HepG2 (cell line): Measurements from ENCODE around the gene CARD19. TPM values are rescaled to one million over a fixed set of nuclear protein-coding genes. Genes with fewer than 3 reads are reported as not detected.

ENCODE experiments used
- ATAC-seq: fragments of 200-7000 bp; cut with Tn5 transposase; 3 replicates; pipeline ENCODE4 v1.9.1; 2020; ENCODE audit warnings: mild to moderate bottlenecking, moderate library complexity
- BruUV-seq: library from RNA; stranded (reverse); fragments of 400-500 nt; replicated peaks from 2 replicates; lab custom pipeline; 2021; lab: Mats Ljungman, UMichigan
- CTCF ChIA-PET: fragments of 300-600 bp; formaldehyde crosslinking; extraction: SDS; loops from one replicate; lab custom pipeline; 2021; ENCODE audit warnings: low total read pairs, inconsistent platforms, low intra/inter-chr PET ratio; lab: Yijun Ruan, JAX
- POLR2A ChIA-PET: fragments of 350-600 bp; sonication (Branson Sonifier 250); formaldehyde crosslinking; loops from one replicate; lab custom pipeline; 2020; ENCODE audit warnings: antibody characterized with exemption, inconsistent platforms; lab: Yijun Ruan, JAX
- DNase-seq: peaks from one replicate; pipeline ENCODE4 v3.0.0-alpha.2; 2015; ENCODE audit warnings: low spot score
- FAIRE-seq: peaks from 3 replicates; lab custom pipeline; 2011; peaks lifted over from hg19 to GRCh38; lab: Jason Lieb, UNC
- H2AFZ ChIP-seq: one replicate; pipeline ENCODE4 v1.6.1; 2011; ENCODE audit warnings: low read length, inconsistent platforms
- H3K27ac ChIP-seq: fragments of 300-600 bp; 3 replicates; pipeline ENCODE4 v1.8.0; 2011; ENCODE audit warnings: mixed run types, mild to moderate bottlenecking, mixed read lengths, low read length, inconsistent platforms; ENCODE audit not compliant: insufficient read depth; ENCODE audit errors: extremely low read length
- H3K27me3 ChIP-seq, 2 experiments: fragments of 200-600 bp in 1 of 2; 2 replicates in 1 of 2; 3 replicates in 1 of 2; pipeline versions ENCODE4 v1.6.0 to v1.8.0; 2011; ENCODE audit warnings: low read length in 2 of 2, mild to moderate bottlenecking in 2 of 2, moderate library complexity in 2 of 2, inconsistent platforms in 1 of 2; ENCODE audit not compliant: insufficient read depth in 2 of 2, control insufficient read depth in 1 of 2
- H3K36me3 ChIP-seq, 2 experiments: fragments of 200-600 bp in 1 of 2; replicated peaks in 1 of 2; 2 replicates in 1 of 2; 3 replicates in 1 of 2; pipeline versions ENCODE4 v1.5.1 to v1.8.0; 2011; ENCODE audit warnings: low read length in 2 of 2, inconsistent platforms in 1 of 2; ENCODE audit not compliant: insufficient read depth in 2 of 2, control insufficient read depth in 1 of 2
- H3K4me1 ChIP-seq: 2 replicates; pipeline ENCODE4 v1.5.1; 2012; ENCODE audit warnings: low read length, inconsistent platforms; ENCODE audit not compliant: insufficient read depth
- H3K4me2 ChIP-seq: 2 replicates; pipeline ENCODE4 v1.6.0; 2011; ENCODE audit warnings: low read depth, low read length, inconsistent platforms
- H3K4me3 ChIP-seq, 3 experiments: fragments of 200-600 bp in 1 of 3; sonication (generic), shearing (Covaris generic) in 1 of 3; replicated peaks in 1 of 3; 2 replicates each; pipeline ENCODE4 v1.5.1; 2011 to 2016; ENCODE audit warnings: low read length in 3 of 3, inconsistent platforms in 2 of 3, low read depth in 2 of 3, mild to moderate bottlenecking in 2 of 3, control low read depth in 1 of 3, mixed read lengths in 1 of 3; ENCODE audit not compliant: insufficient read depth in 1 of 3
- H3K79me2 ChIP-seq: one replicate; pipeline ENCODE4 v1.6.1; 2011; ENCODE audit warnings: low read length, inconsistent platforms; ENCODE audit not compliant: insufficient read depth
- H3K9ac ChIP-seq: 2 replicates; pipeline ENCODE4 v1.6.0; 2011; ENCODE audit warnings: mild to moderate bottlenecking, low read depth, low read length, inconsistent platforms; ENCODE audit not compliant: insufficient read depth
- H3K9me3 ChIP-seq: 2 replicates; pipeline ENCODE4 v1.5.1; 2012; ENCODE audit warnings: mild to moderate bottlenecking, low read length
- H4K20me1 ChIP-seq: 2 replicates; pipeline ENCODE4 v1.6.0; 2011; ENCODE audit warnings: inconsistent platforms, mild to moderate bottlenecking, low read length, moderate library complexity; ENCODE audit not compliant: insufficient read depth
- IRF2 ChIP-seq: IDR thresholded peaks from 2 replicates; pipeline ENCODE4 v1.6.1; 2018; ENCODE audit warnings: missing genetic modification reagents, missing compliant biosample characterization
- KAT7 ChIP-seq: IDR thresholded peaks from 2 replicates; pipeline ENCODE4 v1.6.1; 2018; ENCODE audit warnings: borderline replicate concordance, missing compliant biosample characterization
- KDM2A ChIP-seq: sonication (generic); formaldehyde crosslinking; IDR thresholded peaks from 2 replicates; pipeline ENCODE4 v1.4.0; 2020; ENCODE audit warnings: low read depth, missing genetic modification reagents, borderline replicate concordance
- MAFF ChIP-seq: IDR thresholded peaks from 2 replicates; pipeline ENCODE4 v1.6.1; 2011; ENCODE audit warnings: low read depth, low read length, improper control_type of control experiment
- PHF21A ChIP-seq: sonication (generic); formaldehyde crosslinking; IDR thresholded peaks from 2 replicates; pipeline ENCODE4 v1.5.0; 2020; ENCODE audit warnings: mild to moderate bottlenecking, missing genetic modification reagents
- PHF8 ChIP-seq: sonication (generic); formaldehyde crosslinking; IDR thresholded peaks from 2 replicates; pipeline ENCODE4 v1.5.0; 2020; ENCODE audit warnings: missing genetic modification reagents
- TEAD3 ChIP-seq: optimal IDR thresholded peaks from 2 replicates; pipeline ENCODE3; 2016; ENCODE audit warnings: borderline replicate concordance
- ZNF24 ChIP-seq: fragments of 450-650 bp; IDR thresholded peaks from 2 replicates; pipeline ENCODE4 v1.6.1; 2017; ENCODE audit warnings: antibody characterized with exemption, mild to moderate bottlenecking
- ZNF430 ChIP-seq: sonication (generic); formaldehyde crosslinking; IDR thresholded peaks from 2 replicates; pipeline ENCODE4 v1.9.0; 2021; ENCODE audit warnings: mild to moderate bottlenecking, missing genetic modification reagents
- ZNF432 ChIP-seq: sonication (generic); formaldehyde crosslinking; IDR thresholded peaks from 2 replicates; pipeline ENCODE4 v1.5.0; 2020; ENCODE audit warnings: missing genetic modification reagents, mild to moderate bottlenecking, borderline replicate concordance
- ZNF720 ChIP-seq: sonication (generic); formaldehyde crosslinking; IDR thresholded peaks from 2 replicates; pipeline ENCODE4 v1.4.0; 2020; ENCODE audit warnings: missing genetic modification reagents
- ZSCAN21 ChIP-seq: sonication (generic); formaldehyde crosslinking; IDR thresholded peaks from 2 replicates; pipeline ENCODE4 v1.8.0; 2022; ENCODE audit warnings: mild to moderate bottlenecking, missing genetic modification reagents, moderate library complexity, borderline replicate concordance
- ZXDC ChIP-seq: sonication (generic); formaldehyde crosslinking; IDR thresholded peaks from 2 replicates; pipeline ENCODE4 v1.5.0; 2020; ENCODE audit warnings: mild to moderate bottlenecking, missing genetic modification reagents
- WGBS: methylation state at CpG from one replicate; pipeline ENCODE4 v1.1.6; 2017; ENCODE audit warnings: low lambda C conversion rate; 5-methylcytosine and 5-hydroxymethylcytosine counted together
- in situ Hi-C: cut with HindIII; loops from 2 replicates; pipeline ENCODE4 v1.10.0; 2017; ENCODE audit warnings: low pct_unique_long_range_greater_than_20kb; ENCODE audit not compliant: extremely low pct_ligation_motif_present
- intact Hi-C: fragments of 100-400 bp; cut with micrococcal nuclease; formaldehyde crosslinking; loops from one replicate; pipeline ENCODE4 v1.10.0; 2022; ENCODE audit not compliant: unreplicated experiment
- polyA plus RNA-seq, 8 experiments: library from polyadenylated mRNA; depleted of rRNA in 3 of 8; stranded (reverse) in 7 of 8; unstranded in 1 of 8; fragments of >200 nt; fragmentation: Illumina TruSeq in 4 of 8; extraction: Trizol in 4 of 8; gene quantifications; 2 replicates each; pipeline versions ENCODE4 v1.2.1 to v1.2.3, GENCODE V29; 2011 to 2016; ENCODE audit warnings: low read depth in 4 of 8, missing spikeins in 1 of 8, mixed read lengths in 1 of 8; ENCODE audit not compliant: insufficient read depth in 1 of 8
- total RNA-seq, 5 experiments: library from RNA; depleted of rRNA; stranded (reverse); fragments of >200 nt; fragmentation: Illumina TruSeq; extraction: Trizol; gene quantifications; 2 replicates each; pipeline ENCODE4 v1.2.3, GENCODE V29; 2016; ENCODE audit warnings: low read depth in 1 of 5
- TF ChIP-seq, protein P1 (sequence below): sonication (generic); formaldehyde crosslinking; IDR thresholded peaks from 2 replicates; pipeline ENCODE4 v1.4.0; 2020; ENCODE audit warnings: missing genetic modification reagents, borderline replicate concordance

Gene CARD19
- total and polyA plus RNA-seq, 2 of the 13 experiments (the other 11 are each of a cell fraction or from before 2014, with no cell fraction given): 18.4 to 47.2 TPM

DNA sequence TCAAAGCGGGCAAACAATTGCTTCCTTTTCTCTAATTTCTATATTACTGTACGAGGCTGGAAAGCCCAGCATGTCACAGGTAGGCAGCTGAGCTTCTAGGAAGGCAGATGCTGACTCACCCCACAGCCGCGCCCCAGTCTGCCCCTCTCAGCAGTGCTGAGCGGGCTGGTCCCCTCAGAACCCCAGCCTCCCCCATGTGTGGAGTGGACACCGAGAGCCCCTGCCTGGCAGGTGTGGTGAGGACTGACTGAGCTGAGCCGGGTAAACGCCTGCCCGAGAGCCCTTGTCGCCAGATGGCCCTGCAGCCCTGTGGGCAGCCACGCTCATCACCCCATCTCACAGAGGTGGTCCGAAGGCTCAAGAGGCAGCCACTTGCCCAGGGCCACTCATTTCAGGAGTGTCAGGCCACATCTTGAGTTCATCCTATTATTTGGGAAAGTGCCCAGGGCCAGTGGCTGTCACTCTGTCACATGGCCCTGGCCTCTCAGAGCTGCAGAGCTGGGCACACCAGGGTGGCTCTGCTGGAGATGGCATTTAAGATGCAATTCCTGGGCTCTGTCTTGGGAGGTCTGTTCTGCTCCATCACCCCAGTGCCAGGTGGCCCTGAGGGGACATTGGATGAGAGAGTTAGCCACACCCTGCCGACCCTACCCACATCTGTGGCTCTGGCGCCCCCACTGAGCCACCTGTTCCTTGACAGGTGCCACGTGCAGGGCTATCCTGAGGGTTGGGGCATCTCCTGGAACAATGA is 12.4 kb downstream of the CARD19 start:
- H3K79me2 ChIP-seq: peaks cover 3% of the 10 kb centered on the region
- intact Hi-C loops: loop anchor here (1.0 to 5.0 kb wide), 5 partner anchors 34 to 194 kb away; no protein-coding TSS in a partner anchor
- no peak for FAIRE-seq
- H3K27me3 ChIP-seq: no peaks in the 10 kb centered on the region
- BruUV-seq: no TSS peak
- H3K4me3 ChIP-seq: no peak overlapping the region
- H3K4me2 ChIP-seq: no peak overlapping the region
- H3K9ac ChIP-seq: no peak overlapping the region
- no peak overlapping the region for H3K27ac ChIP-seq
- ATAC-seq: no peak
- CTCF ChIA-PET: interaction anchor here (1.3 to 1.9 kb wide), 4 partner anchors 105 to 204 kb away, joined by 3 to 6 read pairs (median 4); no protein-coding TSS in a partner anchor
- no peak overlapping the region for H2AFZ ChIP-seq
- no peak for DNase-seq
- H3K36me3 ChIP-seq: peaks cover 2 to 8% of the 10 kb centered on the region in 2 experiments; a peak in 3 of 5 replicates
- H4K20me1 ChIP-seq: no peaks in the 10 kb centered on the region
- H3K4me1 ChIP-seq: peaks cover 44% of the 10 kb centered on the region
- in situ Hi-C loops: no loop called here
- no peaks in the 10 kb centered on the region for H3K9me3 ChIP-seq
- POLR2A ChIA-PET: interaction anchor here (0.6 to 2.7 kb wide), 5 partner anchors 10 to 32 kb away, joined by 3 to 12 read pairs (median 5); partner anchors contain the start of gene NINJ1
- WGBS: 97% methylated on average over 8 of the region's 15 CpGs
- TF ChIP-seq ZXDC (no peak), TEAD3 (CRISPR knock-in tag) (no peak), PHF8 (CRISPR knock-in tag) (no peak), KDM2A (CRISPR knock-in tag) (no peak), ZNF432 (no peak), ZSCAN21 (no peak), ZNF430 (no peak), ZNF24 (no peak), PHF21A (CRISPR knock-in tag) (no peak), KAT7 (CRISPR knock-in tag) (no peak), ZNF720 (CRISPR knock-in tag) (no peak), MAFF (no peak), IRF2 (no peak)
- TF ChIP-seq, protein P1, sequence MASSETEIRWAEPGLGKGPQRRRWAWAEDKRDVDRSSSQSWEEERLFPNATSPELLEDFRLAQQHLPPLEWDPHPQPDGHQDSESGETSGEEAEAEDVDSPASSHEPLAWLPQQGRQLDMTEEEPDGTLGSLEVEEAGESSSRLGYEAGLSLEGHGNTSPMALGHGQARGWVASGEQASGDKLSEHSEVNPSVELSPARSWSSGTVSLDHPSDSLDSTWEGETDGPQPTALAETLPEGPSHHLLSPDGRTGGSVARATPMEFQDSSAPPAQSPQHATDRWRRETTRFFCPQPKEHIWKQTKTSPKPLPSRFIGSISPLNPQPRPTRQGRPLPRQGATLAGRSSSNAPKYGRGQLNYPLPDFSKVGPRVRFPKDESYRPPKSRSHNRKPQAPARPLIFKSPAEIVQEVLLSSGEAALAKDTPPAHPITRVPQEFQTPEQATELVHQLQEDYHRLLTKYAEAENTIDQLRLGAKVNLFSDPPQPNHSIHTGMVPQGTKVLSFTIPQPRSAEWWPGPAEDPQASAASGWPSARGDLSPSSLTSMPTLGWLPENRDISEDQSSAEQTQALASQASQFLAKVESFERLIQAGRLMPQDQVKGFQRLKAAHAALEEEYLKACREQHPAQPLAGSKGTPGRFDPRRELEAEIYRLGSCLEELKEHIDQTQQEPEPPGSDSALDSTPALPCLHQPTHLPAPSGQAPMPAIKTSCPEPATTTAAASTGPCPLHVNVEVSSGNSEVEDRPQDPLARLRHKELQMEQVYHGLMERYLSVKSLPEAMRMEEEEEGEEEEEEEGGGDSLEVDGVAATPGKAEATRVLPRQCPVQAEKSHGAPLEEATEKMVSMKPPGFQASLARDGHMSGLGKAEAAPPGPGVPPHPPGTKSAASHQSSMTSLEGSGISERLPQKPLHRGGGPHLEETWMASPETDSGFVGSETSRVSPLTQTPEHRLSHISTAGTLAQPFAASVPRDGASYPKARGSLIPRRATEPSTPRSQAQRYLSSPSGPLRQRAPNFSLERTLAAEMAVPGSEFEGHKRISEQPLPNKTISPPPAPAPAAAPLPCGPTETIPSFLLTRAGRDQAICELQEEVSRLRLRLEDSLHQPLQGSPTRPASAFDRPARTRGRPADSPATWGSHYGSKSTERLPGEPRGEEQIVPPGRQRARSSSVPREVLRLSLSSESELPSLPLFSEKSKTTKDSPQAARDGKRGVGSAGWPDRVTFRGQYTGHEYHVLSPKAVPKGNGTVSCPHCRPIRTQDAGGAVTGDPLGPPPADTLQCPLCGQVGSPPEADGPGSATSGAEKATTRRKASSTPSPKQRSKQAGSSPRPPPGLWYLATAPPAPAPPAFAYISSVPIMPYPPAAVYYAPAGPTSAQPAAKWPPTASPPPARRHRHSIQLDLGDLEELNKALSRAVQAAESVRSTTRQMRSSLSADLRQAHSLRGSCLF (CRISPR knock-in tag): no peak
